Activated CD4-positive, alpha-beta memory T cell treated with anti-CD3 and anti-CD28 coated beads for 36 hours (primary cell): ENCODE results near the gene CAMK1. TPM values are rescaled to one million over a fixed set of nuclear protein-coding genes. Genes with fewer than 3 reads are reported as not detected.

Experiments
- CTCF ChIA-PET: fragments of 350-600 bp; sonication (Branson Sonifier 250); formaldehyde crosslinking; loops from one replicate; lab custom pipeline; 2021; ENCODE audit warnings: antibody characterized with exemption, inconsistent platforms; lab: Charles Lee
- POLR2A ChIA-PET: fragments of 350-600 bp; sonication (Branson Sonifier 250); formaldehyde crosslinking; loops from one replicate; lab custom pipeline; 2021; ENCODE audit warnings: antibody characterized with exemption; lab: Charles Lee
- DNase-seq: peaks from one replicate; pipeline ENCODE4 v3.0.0-alpha.2; 2020
- H3K27ac Mint-ChIP-seq: one replicate; pipeline ENCODE4 v1.8.0; 2021; ENCODE audit warnings: mixed read lengths
- H3K27me3 Mint-ChIP-seq: one replicate; pipeline ENCODE4 v1.8.0; 2021; ENCODE audit warnings: mixed read lengths
- H3K36me3 Mint-ChIP-seq: one replicate; pipeline ENCODE4 v1.8.0; 2021; ENCODE audit warnings: mixed read lengths
- H3K4me1 Mint-ChIP-seq: one replicate; pipeline ENCODE4 v1.8.0; 2021; ENCODE audit warnings: low read depth, mixed read lengths
- H3K4me3 Mint-ChIP-seq: one replicate; pipeline ENCODE4 v1.8.0; 2021; ENCODE audit warnings: mild to moderate bottlenecking, mixed read lengths
- H3K9me3 Mint-ChIP-seq: one replicate; pipeline ENCODE4 v1.8.0; 2021; ENCODE audit warnings: mixed read lengths
- intact Hi-C: fragments of 100-400 bp; cut with micrococcal nuclease; formaldehyde crosslinking; loops from one replicate; pipeline ENCODE4 v1.15.1; 2023
- total RNA-seq, 2 experiments: library from RNA; stranded (reverse); gene quantifications; one replicate each; pipeline ENCODE4 v1.2.3, GENCODE V29; 2021

CAMK1 gene
- total RNA-seq, 2 experiments from 2014 or later = 48.2 to 51.9 TPM

DNA sequence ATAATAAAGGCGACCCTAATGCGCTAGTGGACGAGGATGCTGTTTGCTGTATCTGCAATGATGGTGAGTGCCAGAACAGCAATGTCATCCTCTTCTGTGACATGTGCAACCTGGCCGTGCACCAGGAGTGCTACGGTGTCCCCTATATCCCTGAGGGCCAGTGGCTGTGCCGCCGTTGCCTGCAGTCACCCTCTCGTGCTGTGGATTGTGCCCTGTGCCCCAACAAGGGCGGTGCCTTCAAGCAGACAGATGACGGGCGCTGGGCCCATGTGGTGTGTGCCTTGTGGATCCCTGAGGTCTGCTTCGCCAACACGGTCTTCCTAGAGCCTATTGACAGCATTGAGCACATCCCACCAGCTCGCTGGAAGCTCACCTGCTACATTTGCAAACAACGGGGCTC is 30.6 kb downstream of the CAMK1 start:
- H3K36me3 Mint-ChIP-seq = peaks cover 59% of the 10 kb centered on the region

GRCh38 chr3:9736831-9737230 is 32.9 kb downstream of the CAMK1 start:
- H3K9me3 Mint-ChIP-seq = no peaks in the 10 kb centered on the region
- peak overlapping the region; percentile 49 for H3K27ac Mint-ChIP-seq

More for the DNA sequence above, 30.6 kb downstream of the CAMK1 start:
- DNase-seq = no peak
- no peaks in the 10 kb centered on the region for H3K9me3 Mint-ChIP-seq
- POLR2A ChIA-PET = interaction anchor here (0.8 kb wide), 1 partner anchor 581 kb away, joined by 3 read pairs; the partner anchor contains the start of gene SEC13
- CTCF ChIA-PET = interaction anchor here (1.6 kb wide), 1 partner anchor 12 kb away, joined by 7 read pairs; no protein-coding TSS in a partner anchor
- peaks cover 30% of the 10 kb centered on the region for H3K4me1 Mint-ChIP-seq
- no peak overlapping the region for H3K4me3 Mint-ChIP-seq
- intact Hi-C loops = loop anchor here (10.0 kb wide), 1 partner anchor 506 kb away; the partner anchor contains the start of gene TATDN2
- H3K27me3 Mint-ChIP-seq = no peaks in the 10 kb centered on the region
- H3K27ac Mint-ChIP-seq = no peak overlapping the region

GRCh38 chr3:9732740-9733115 is 37.0 kb downstream of the CAMK1 start:
- POLR2A ChIA-PET = interaction anchor here (1.1 to 2.7 kb wide), 10 partner anchors 11 to 336 kb away, joined by 3 to 10 read pairs (median 3); partner anchors contain the start of genes ARPC4, OGG1 and TADA3
- H3K9me3 Mint-ChIP-seq = no peaks in the 10 kb centered on the region
- intact Hi-C loops = loop anchor here (5.0 to 10.0 kb wide), 2 partner anchors 200 to 512 kb away; partner anchors contain the start of genes CRELD1 and TATDN2
- peak overlapping the region; percentile 83 for H3K27ac Mint-ChIP-seq
- CTCF ChIA-PET = interaction anchor here (0.7 to 1.5 kb wide), 5 partner anchors 11 to 229 kb away, joined by 3 to 8 read pairs (median 3); partner anchors contain the start of gene OGG1
- peaks cover 22% of the 10 kb centered on the region for H3K36me3 Mint-ChIP-seq
- DNase-seq = no peak
- no peaks in the 10 kb centered on the region for H3K27me3 Mint-ChIP-seq
- H3K4me3 Mint-ChIP-seq = peak overlapping the region; percentile 88
- peaks cover 68% of the 10 kb centered on the region for H3K4me1 Mint-ChIP-seq

More at GRCh38 chr3:9736831-9737230, 32.9 kb downstream of the CAMK1 start:
- Mint-ChIP-seq H3K36me3 (peaks cover 50% of the 10 kb centered on the region), H3K27me3 (no peaks in the 10 kb centered on the region), H3K4me1 (peaks cover 49% of the 10 kb centered on the region), H3K4me3 (no peak overlapping the region)
- peak; percentile 20 for DNase-seq
- intact Hi-C loops = loop anchor here (10.0 kb wide), 1 partner anchor 508 kb away; the partner anchor contains the start of gene TATDN2
- ChIA-PET POLR2A (no interaction called here), CTCF (interaction anchor here (0.7 to 1.2 kb wide), 5 partner anchors 9 to 235 kb away, joined by 3 to 9 read pairs (median 4); partner anchors contain the start of gene OGG1)

DNA sequence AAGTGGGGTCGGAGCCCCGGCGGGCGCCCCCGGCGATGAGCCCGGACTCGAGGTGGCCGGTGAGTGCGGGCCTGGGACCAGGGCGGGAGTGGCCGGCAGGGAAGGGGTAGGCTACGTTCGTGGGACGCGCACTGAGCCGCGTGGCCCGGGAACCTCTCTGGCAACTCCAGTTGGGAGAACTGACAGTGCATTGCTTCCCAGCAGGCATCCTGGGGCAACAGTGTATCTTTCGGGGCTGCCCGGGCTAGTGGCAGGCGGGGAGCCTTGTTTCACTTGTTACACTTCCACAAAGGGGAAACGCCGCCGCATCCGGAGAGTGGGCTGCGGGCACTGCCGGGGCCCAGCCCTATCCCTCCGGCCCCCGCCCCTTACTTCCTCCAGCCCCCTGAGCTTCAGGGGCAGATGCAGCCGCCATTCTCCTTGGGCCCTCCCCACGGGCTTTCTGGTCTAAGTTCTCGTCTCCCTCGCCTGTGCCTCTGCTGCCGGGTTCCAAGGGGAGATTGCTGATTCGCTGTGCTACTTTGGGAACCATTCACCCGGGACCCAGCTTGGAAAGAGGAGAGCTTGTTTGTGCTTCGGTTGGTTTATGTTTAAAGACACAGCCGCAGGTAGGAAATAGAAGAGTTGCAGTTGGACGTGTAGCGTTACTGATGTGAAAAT is 37.5 kb downstream of the CAMK1 start:
- ChIA-PET POLR2A (interaction anchor here (0.8 to 2.7 kb wide), 15 partner anchors 10 to 336 kb away, joined by 3 to 10 read pairs (median 3); partner anchors contain the start of genes ARPC4, CRELD1, OGG1 and TADA3), CTCF (interaction anchor here (1.0 to 1.9 kb wide), 7 partner anchors 11 to 228 kb away, joined by 3 to 8 read pairs (median 4); partner anchors contain the start of genes ARPC4, CAMK1, OGG1 and TADA3)
- H3K4me3 Mint-ChIP-seq = peak overlapping the region; percentile 88
- peaks cover 22% of the 10 kb centered on the region for H3K36me3 Mint-ChIP-seq
- peaks cover 72% of the 10 kb centered on the region for H3K4me1 Mint-ChIP-seq
- intact Hi-C loops = loop anchor here (5.0 to 10.0 kb wide), 2 partner anchors 200 to 513 kb away; partner anchors contain the start of genes CRELD1 and TATDN2
- no peaks in the 10 kb centered on the region for H3K27me3 Mint-ChIP-seq
- no peaks in the 10 kb centered on the region for H3K9me3 Mint-ChIP-seq
- peak; percentile 67 for DNase-seq
- H3K27ac Mint-ChIP-seq = peak overlapping the region; percentile 83

DNA sequence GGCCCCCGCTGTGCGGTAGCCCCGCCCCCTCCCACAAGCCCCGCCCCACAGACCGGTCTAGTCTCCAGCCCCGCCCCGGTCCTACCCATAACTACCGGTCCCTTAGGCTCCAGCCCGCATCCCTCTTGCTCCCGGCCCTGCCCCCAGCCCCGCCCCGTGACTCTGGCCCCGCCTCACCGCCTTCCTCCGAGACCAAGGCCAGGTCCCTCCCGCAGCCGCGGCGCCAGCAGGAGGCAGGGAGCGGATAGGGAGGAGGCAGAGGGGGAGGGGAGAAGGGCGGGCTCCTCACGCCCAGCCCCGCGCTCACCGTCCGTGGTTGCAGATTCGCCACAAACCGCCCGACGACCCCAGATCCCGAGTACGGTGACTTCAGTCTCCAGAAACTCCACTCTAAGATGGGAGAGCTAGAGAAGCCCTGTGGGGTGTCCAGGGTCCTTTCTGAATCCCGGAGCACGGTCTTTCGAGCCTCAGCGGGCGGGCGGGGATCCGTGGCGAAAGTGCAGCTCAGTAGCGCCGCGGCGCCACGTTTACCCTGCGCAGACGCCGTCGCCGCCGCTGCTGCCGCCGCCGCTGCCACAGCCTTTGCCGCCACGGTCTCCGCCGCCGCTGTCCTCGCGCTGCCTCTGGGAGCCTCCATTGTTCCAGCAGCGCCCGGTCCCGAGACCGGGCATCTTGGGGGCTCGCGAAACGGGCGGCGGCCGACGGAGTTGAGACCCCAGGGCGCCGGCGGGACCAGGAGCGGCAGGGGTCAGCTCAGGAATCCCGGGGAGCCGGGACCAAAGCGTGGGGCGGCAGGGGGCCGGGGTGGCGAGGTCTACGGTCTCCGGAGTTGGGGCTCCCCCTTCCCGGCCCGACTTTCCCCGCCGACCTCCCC is 38.3 kb downstream of the CAMK1 start, which contains the start of gene BRPF1:
Gene BRPF1, plus strand, starts transcription at position 530 of the 874 bp plus-strand sequence. CDS start 2,406 bp downstream, outside the sequence.
- Mint-ChIP-seq H3K27ac (peak within 1 kb of the TSS; percentile 96), H3K4me1 (peaks cover 72% of the 10 kb centered on the region), H3K4me3 (peak within 1 kb of the TSS; percentile 88), H3K27me3 (no peaks in the 10 kb centered on the region), H3K36me3 (peaks cover 17% of the 10 kb centered on the region), H3K9me3 (no peaks in the 10 kb centered on the region)
- DNase-seq = peak; percentile 100
- ChIA-PET POLR2A (interaction anchor here (0.5 to 2.7 kb wide), 9 partner anchors 11 to 342 kb away, joined by 3 to 10 read pairs (median 3); partner anchors contain the start of genes ARPC4, CRELD1 and TADA3), CTCF (interaction anchor here (1.0 to 1.9 kb wide), 5 partner anchors 12 to 228 kb away, joined by 3 to 7 read pairs (median 5); partner anchors contain the start of genes ARPC4, CAMK1, OGG1 and TADA3)
- intact Hi-C loops = loop anchor here (1.0 to 10.0 kb wide), 9 partner anchors 19 to 768 kb away; partner anchors contain the start of genes CRELD1, MTMR14, RAD18 and TADA3

DNA sequence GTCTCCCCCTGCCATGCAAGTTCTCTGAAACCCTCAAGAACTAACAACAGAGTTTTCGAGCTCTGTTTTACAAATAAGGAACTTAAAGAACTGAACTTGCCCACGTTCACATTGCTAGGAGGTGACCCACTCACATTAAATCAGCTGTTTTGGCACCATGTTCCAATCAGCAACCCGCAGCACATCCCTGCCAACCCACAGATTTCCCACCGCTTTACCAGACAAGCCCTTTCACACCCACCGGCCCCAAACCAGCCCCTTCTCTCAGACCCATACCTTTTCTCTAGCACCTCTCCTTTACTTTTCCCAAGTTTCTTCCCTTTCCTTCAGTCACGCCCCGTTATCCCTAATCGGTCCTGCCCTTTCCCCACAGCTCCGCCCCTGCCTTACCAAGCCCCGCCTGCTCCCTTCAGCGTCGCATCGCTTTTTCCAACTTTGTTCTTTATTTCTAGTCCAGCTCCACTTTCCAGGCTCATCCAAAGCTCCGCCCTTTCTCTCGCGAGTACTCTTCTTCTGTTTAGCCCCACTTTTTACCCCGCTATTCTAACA is 39.0 kb downstream of the CAMK1 start:
- Mint-ChIP-seq H3K36me3 (peaks cover 15% of the 10 kb centered on the region), H3K27ac (peak overlapping the region; percentile 96), H3K4me3 (peak overlapping the region; percentile 88), H3K4me1 (peaks cover 68% of the 10 kb centered on the region), H3K9me3 (no peaks in the 10 kb centered on the region), H3K27me3 (no peaks in the 10 kb centered on the region)
- POLR2A ChIA-PET = interaction anchor here (1.0 to 2.7 kb wide), 7 partner anchors 12 to 334 kb away, joined by 3 to 10 read pairs (median 3); partner anchors contain the start of genes ARPC4, CRELD1 and TADA3
- CTCF ChIA-PET = interaction anchor here (1.3 to 1.9 kb wide), 3 partner anchors 19 to 62 kb away, joined by 4 to 7 read pairs (median 5); partner anchors contain the start of genes ARPC4, CAMK1, OGG1 and TADA3
- no peak for DNase-seq
- intact Hi-C loops = loop anchor here (1.0 to 10.0 kb wide), 9 partner anchors 20 to 767 kb away; partner anchors contain the start of genes CRELD1, MTMR14, RAD18 and TADA3

GRCh38 chr3:9729419-9729818 is 40.3 kb downstream of the CAMK1 start:
- POLR2A ChIA-PET = no interaction called here
- H3K9me3 Mint-ChIP-seq = no peaks in the 10 kb centered on the region
- DNase-seq = no peak
- no peak overlapping the region for H3K27ac Mint-ChIP-seq
- peaks cover 57% of the 10 kb centered on the region for H3K4me1 Mint-ChIP-seq
- CTCF ChIA-PET = no interaction called here
- H3K27me3 Mint-ChIP-seq = no peaks in the 10 kb centered on the region
- intact Hi-C loops = no loop called here
- H3K4me3 Mint-ChIP-seq = no peak overlapping the region
- H3K36me3 Mint-ChIP-seq = peaks cover 6% of the 10 kb centered on the region

DNA sequence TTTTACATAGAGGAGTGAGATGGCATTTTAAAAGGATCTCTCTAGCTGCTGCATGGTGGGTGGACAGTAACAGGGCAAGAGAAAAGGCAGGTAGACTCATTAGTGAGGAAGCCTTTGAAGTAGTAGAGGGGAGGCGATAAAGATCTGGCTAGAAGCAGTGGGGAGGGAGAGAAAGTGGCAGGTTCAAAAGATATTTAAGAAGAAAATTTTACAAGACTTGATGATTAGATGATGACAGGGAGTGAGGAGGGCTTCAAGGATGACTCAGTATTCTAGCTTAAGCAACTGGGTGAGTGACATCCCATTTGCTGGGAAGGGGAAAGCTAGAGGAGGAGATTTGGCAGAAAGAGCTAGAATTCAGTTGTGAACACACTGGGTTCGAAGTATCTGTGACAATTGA is 42.0 kb downstream of the CAMK1 start:
- CTCF ChIA-PET = interaction anchor here (0.7 to 3.2 kb wide), 23 partner anchors 9 to 374 kb away, joined by 3 to 13 read pairs (median 6); partner anchors contain the start of genes ARPC4, CRELD1, MTMR14 and OGG1
- Mint-ChIP-seq H3K27ac (peak overlapping the region; percentile 72), H3K4me1 (peaks cover 40% of the 10 kb centered on the region), H3K9me3 (no peaks in the 10 kb centered on the region), H3K4me3 (no peak overlapping the region), H3K36me3 (peaks cover 2% of the 10 kb centered on the region), H3K27me3 (no peaks in the 10 kb centered on the region)
- no peak for DNase-seq
- intact Hi-C loops = loop anchor here (1.0 to 2.0 kb wide), 2 partner anchors 23 to 225 kb away; no protein-coding TSS in a partner anchor
- POLR2A ChIA-PET = no interaction called here

DNA sequence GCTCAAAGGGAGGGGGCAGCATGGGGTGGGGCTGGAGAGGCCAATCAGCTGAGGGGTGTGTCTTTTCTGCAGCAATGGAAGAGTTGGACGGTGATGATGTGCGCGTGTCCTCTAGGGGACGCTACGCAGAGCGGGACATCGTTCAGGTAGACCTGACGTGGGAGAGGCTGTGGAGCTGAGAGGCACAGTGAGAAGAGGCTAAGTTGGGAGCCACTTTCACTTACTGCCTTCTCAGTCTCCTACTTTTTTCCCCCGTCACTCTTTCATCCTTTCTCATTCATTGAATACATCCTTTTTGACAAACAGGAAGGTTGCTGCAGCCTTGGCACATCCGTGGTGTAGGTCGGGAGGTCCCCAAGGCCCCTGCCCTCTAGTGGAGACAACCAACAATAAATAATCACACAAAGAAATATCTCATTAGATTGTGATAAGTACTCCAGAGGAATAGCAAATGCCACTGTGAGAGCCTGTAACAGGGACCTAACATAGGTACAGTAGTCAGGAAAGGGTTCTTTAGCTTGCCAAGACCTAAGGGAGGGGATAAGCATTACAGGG is 42.6 kb downstream of the CAMK1 start:
- peak overlapping the region; percentile 72 for H3K27ac Mint-ChIP-seq
- H3K9me3 Mint-ChIP-seq = no peaks in the 10 kb centered on the region
- peaks cover 1% of the 10 kb centered on the region for H3K36me3 Mint-ChIP-seq
- H3K4me3 Mint-ChIP-seq = peak overlapping the region; percentile 48
- intact Hi-C loops = loop anchor here (1.0 to 2.0 kb wide), 2 partner anchors 23 to 224 kb away; no protein-coding TSS in a partner anchor
- H3K4me1 Mint-ChIP-seq = peaks cover 36% of the 10 kb centered on the region
- DNase-seq = peak; percentile 79
- H3K27me3 Mint-ChIP-seq = no peaks in the 10 kb centered on the region
- POLR2A ChIA-PET = no interaction called here
- CTCF ChIA-PET = interaction anchor here (0.7 to 3.2 kb wide), 33 partner anchors 9 to 380 kb away, joined by 3 to 13 read pairs (median 4); partner anchors contain the start of genes ARPC4, CRELD1, MTMR14 and OGG1
